RWPE2 (cell line): ENCODE results near the gene DNAH9.
A peak's percentile ranks its signal among the peaks of the same experiment; 100 is the strongest.

Source experiments
- ATAC-seq: fragments of 200-7000 bp; cut with Tn5 transposase; 3 replicates; pipeline ENCODE4 v1.9.1; 2021; ENCODE audit warnings: low read depth
- DNase-seq: peaks from one replicate; pipeline ENCODE4 v3.0.0-alpha.2; 2020; ENCODE audit warnings: low spot score
- H3K27ac ChIP-seq: fragments of 450-650 bp; 2 replicates; pipeline ENCODE4 v1.5.1; 2017; ENCODE audit warnings: mild to moderate bottlenecking; ENCODE audit not compliant: poor library complexity, severe bottlenecking
- H3K27me3 ChIP-seq: fragments of 250-450 bp; sonication (Bioruptor Pico); 2 replicates; pipeline ENCODE4 v1.5.1; 2021; ENCODE audit warnings: mild to moderate bottlenecking, moderate library complexity; ENCODE audit not compliant: insufficient read depth, poor library complexity, severe bottlenecking
- H3K36me3 ChIP-seq: fragments of 250-450 bp; sonication (Bioruptor Pico); 2 replicates; pipeline ENCODE4 v1.5.1; 2020; ENCODE audit warnings: low read depth, mild to moderate bottlenecking, moderate library complexity
- H3K4me1 ChIP-seq: fragments of 250-450 bp; sonication (Bioruptor Pico); 2 replicates; pipeline ENCODE4 v1.5.1; 2021; ENCODE audit warnings: mild to moderate bottlenecking, moderate library complexity; ENCODE audit not compliant: insufficient read depth, poor library complexity, severe bottlenecking
- H3K4me3 ChIP-seq: fragments of 250-450 bp; sonication (Bioruptor Pico); 2 replicates; pipeline ENCODE4 v1.5.1; 2021; ENCODE audit warnings: mild to moderate bottlenecking, moderate library complexity; ENCODE audit not compliant: severe bottlenecking
- H3K9me3 ChIP-seq: fragments of 250-450 bp; sonication (Bioruptor Pico); 2 replicates; pipeline ENCODE4 v1.5.1; 2021; ENCODE audit warnings: mild to moderate bottlenecking, moderate library complexity; ENCODE audit not compliant: severe bottlenecking
- TF ChIP-seq, protein P1 (sequence below): fragments of 450-650 bp; IDR thresholded peaks from one replicate; pipeline ENCODE4 v1.5.1; 2017; ENCODE audit warnings: mild to moderate bottlenecking, moderate library complexity; ENCODE audit not compliant: poor library complexity, severe bottlenecking

DNAH9 gene, protein sequence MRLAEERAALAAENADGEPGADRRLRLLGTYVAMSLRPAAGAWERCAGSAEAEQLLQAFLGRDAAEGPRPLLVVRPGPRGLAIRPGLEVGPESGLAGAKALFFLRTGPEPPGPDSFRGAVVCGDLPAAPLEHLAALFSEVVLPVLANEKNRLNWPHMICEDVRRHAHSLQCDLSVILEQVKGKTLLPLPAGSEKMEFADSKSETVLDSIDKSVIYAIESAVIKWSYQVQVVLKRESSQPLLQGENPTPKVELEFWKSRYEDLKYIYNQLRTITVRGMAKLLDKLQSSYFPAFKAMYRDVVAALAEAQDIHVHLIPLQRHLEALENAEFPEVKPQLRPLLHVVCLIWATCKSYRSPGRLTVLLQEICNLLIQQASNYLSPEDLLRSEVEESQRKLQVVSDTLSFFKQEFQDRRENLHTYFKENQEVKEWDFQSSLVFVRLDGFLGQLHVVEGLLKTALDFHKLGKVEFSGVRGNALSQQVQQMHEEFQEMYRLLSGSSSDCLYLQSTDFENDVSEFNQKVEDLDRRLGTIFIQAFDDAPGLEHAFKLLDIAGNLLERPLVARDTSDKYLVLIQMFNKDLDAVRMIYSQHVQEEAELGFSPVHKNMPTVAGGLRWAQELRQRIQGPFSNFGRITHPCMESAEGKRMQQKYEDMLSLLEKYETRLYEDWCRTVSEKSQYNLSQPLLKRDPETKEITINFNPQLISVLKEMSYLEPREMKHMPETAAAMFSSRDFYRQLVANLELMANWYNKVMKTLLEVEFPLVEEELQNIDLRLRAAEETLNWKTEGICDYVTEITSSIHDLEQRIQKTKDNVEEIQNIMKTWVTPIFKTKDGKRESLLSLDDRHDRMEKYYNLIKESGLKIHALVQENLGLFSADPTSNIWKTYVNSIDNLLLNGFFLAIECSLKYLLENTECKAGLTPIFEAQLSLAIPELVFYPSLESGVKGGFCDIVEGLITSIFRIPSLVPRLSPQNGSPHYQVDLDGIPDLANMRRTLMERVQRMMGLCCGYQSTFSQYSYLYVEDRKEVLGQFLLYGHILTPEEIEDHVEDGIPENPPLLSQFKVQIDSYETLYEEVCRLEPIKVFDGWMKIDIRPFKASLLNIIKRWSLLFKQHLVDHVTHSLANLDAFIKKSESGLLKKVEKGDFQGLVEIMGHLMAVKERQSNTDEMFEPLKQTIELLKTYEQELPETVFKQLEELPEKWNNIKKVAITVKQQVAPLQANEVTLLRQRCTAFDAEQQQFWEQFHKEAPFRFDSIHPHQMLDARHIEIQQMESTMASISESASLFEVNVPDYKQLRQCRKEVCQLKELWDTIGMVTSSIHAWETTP (N-terminal part only)

DNA sequence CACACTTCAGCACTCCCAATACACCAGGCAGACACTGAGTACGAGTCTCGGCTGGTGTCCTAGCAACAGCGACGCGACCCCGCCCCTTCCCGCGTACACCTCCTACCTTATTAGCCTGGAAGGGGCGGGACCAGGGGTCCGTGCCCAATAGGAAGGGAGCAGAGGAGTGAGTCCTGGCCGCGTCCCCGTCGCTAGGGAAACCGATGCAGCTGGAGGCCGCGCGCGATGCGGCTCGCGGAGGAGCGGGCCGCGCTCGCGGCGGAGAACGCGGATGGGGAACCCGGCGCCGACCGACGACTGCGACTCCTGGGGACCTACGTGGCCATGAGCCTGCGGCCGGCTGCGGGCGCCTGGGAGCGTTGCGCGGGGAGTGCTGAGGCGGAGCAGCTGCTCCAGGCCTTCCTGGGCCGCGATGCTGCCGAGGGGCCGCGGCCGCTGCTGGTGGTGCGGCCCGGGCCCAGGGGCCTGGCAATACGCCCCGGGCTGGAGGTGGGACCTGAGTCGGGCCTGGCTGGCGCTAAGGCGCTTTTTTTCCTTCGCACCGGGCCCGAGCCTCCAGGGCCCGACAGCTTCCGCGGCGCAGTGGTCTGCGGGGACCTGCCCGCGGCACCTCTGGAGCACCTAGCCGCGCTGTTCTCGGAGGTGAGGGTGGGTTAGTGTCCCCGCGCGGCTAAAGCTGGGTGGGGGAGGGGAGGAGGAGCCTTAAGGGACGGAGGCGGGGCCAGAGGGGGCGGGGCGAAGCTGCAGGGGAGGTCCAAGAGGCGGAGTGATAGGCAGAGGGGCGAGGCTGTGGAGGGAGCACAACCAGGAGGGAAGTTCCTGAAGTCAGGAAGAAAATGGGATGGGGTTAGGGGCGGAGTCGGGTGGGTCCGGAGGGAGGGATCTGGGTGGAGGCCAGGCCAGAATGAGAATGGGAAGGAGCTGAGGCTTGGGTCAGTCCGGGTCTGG is at the start of gene DNAH9:
TSS of gene DNAH9 (plus strand) at position 197 of the 948 bp plus-strand sequence. CDS start at position 226, 29 bp downstream.
- ATAC-seq (peak; percentile 97), DNase-seq (peak; percentile 86)
- Histone ChIP-seq H3K27ac (no peak within 1 kb of the TSS), H3K27me3 (no peaks in the 10 kb centered on the region), H3K4me1 (no peaks in the 10 kb centered on the region), H3K9me3 (no peaks in the 10 kb centered on the region), H3K4me3 (peak within 1 kb of the TSS; percentile 31), H3K36me3 (no peaks in the 10 kb centered on the region)
- TF ChIP-seq, protein P1, sequence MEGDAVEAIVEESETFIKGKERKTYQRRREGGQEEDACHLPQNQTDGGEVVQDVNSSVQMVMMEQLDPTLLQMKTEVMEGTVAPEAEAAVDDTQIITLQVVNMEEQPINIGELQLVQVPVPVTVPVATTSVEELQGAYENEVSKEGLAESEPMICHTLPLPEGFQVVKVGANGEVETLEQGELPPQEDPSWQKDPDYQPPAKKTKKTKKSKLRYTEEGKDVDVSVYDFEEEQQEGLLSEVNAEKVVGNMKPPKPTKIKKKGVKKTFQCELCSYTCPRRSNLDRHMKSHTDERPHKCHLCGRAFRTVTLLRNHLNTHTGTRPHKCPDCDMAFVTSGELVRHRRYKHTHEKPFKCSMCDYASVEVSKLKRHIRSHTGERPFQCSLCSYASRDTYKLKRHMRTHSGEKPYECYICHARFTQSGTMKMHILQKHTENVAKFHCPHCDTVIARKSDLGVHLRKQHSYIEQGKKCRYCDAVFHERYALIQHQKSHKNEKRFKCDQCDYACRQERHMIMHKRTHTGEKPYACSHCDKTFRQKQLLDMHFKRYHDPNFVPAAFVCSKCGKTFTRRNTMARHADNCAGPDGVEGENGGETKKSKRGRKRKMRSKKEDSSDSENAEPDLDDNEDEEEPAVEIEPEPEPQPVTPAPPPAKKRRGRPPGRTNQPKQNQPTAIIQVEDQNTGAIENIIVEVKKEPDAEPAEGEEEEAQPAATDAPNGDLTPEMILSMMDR = no peak

DNA sequence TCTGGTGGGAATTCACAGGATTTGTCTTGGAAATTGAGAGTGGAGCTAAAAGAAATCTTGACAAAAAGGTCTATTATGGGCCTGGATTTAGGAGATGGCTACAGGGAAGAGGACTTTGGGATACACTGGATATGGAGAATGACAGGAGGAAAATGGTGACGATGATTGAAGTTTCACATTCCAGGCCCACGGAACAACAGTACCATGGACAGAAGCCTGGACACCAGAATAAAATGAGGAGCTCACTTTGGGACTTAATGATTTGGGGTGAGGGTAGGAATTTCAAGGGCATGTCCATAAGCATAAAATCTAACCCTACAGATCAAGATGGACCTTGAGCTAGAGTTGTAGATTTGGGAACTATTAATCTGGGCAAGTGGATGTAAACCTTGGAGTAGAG is 47.8 kb upstream of the DNAH9 start:
- Histone ChIP-seq H3K27ac (no peak overlapping the region), H3K9me3 (peaks cover 2% of the 10 kb centered on the region), H3K27me3 (no peaks in the 10 kb centered on the region), H3K4me1 (no peaks in the 10 kb centered on the region), H3K36me3 (no peaks in the 10 kb centered on the region), H3K4me3 (no peak overlapping the region)
- no peak for DNase-seq
- ATAC-seq = no peak
- TF ChIP-seq, protein P1 = no peak

DNA sequence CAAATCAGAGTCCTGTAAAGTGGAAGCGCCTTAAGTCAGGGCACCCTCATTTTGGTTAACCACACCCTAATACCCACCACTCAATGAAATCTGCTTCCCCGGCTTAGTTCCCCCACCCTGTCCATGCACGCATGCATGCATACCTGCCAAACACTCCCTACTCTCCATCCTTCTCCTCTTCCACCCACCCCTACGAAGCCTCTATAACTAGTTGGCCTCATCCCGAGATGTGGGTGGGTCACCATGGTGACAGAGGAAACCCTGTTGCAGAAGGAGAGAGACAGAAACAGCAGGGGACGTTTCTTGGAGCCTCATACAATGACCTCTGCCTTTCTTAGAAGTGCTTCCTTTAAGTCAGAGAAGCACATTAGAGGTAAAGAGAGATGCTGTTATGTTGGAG is 46.8 kb upstream of the DNAH9 start:
- no peaks in the 10 kb centered on the region for H3K27me3 ChIP-seq
- H3K9me3 ChIP-seq = peaks cover 2% of the 10 kb centered on the region
- no peak for ATAC-seq

DNA sequence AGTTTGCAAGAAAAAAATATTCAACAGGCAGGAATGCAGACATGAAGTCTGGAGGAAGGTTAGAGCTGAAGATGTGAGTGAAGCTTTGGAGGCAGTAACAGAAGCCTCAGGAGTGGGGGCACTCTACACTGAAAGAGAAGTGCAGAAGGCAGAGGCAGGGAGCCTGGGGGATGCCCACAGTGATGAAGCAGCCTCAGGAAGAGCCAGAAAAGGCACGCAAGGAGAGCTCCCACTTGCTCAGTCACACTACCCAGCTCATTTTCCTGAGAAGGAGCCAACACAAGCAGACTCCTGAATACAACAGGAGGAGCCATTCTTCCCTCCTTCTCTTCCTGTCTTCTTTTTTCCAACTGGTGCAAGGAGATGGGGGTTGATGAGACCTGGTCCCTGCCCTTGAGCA is 45.1 kb upstream of the DNAH9 start:
- Histone ChIP-seq H3K9me3 (peaks cover 2% of the 10 kb centered on the region), H3K4me3 (no peak overlapping the region), H3K27ac (no peak overlapping the region), H3K4me1 (no peaks in the 10 kb centered on the region), H3K27me3 (no peaks in the 10 kb centered on the region), H3K36me3 (no peaks in the 10 kb centered on the region)
- TF ChIP-seq, protein P1 = no peak
- DNase-seq = no peak
- no peak for ATAC-seq

More for the DNA sequence above, 46.8 kb upstream of the DNAH9 start:
- Histone ChIP-seq H3K4me1 (no peaks in the 10 kb centered on the region), H3K27ac (no peak overlapping the region), H3K36me3 (no peaks in the 10 kb centered on the region), H3K4me3 (no peak overlapping the region)
- no peak for DNase-seq
- TF ChIP-seq, protein P1 = no peak
